ENCODE data around the gene PRELID1. TPM values are rescaled to one million over a fixed set of nuclear protein-coding genes. Genes with fewer than 3 reads are reported as not detected.

PRELID1 gene
- total RNA-seq, 2 donors from 2014 or later, result 157 to 165 TPM

- Histone ChIP-seq H3K36me3 (ENCODE audit: control insufficient read depth, insufficient read depth, low read length) (no peaks in the 10 kb centered on the region), H3K27me3 (ENCODE audit: control insufficient read depth, insufficient read depth, low read length, poor library complexity, severe bottlenecking) (no peaks in the 10 kb centered on the region), H3K9me3 (ENCODE audit: control insufficient read depth, low read length) (peaks cover 9% of the 10 kb centered on the region), H3K9ac (ENCODE audit: extremely low read depth, low read length, poor library complexity, severe bottlenecking) (no peak overlapping the region), H3K4me1 (ENCODE audit: control insufficient read depth, insufficient read depth, low read length) (no peaks in the 10 kb centered on the region), H3K4me3 (ENCODE audit: low read length) (no peak overlapping the region), H3K27ac (ENCODE audit: low read depth, low read length) (no peak overlapping the region)
- Mint-ChIP-seq H3K4me1 (peaks cover 6% of the 10 kb centered on the region), H3K27me3 (ENCODE audit: insufficient read depth) (no peaks in the 10 kb centered on the region), H3K36me3 (ENCODE audit: low read depth) (peaks cover 21% of the 10 kb centered on the region), H3K27ac (peak overlapping the region; percentile 80), H3K4me3 (no peak overlapping the region), H3K9me3 (peaks cover 2% of the 10 kb centered on the region)
- WGBS, 2 experiments (ENCODE audit: insufficient coverage in 1 of 2, insufficient read length in 1 of 2), result 35 to 44% methylated on average over 5 to 7 of the region's 7 CpGs
- TF ChIP-seq CTCF (conservative IDR thresholded peaks at IDR 0.05), result peak; percentile 94
- peak; percentile 91 for DNase-seq
These were observed 14.4 kb downstream of the PRELID1 start for GRCh38 chr5:177317959-177318377.

- Mint-ChIP-seq H3K4me3 (no peak overlapping the region), H3K27me3 (ENCODE audit: insufficient read depth) (no peaks in the 10 kb centered on the region), H3K27ac (no peak overlapping the region), H3K36me3 (ENCODE audit: low read depth) (peaks cover 29% of the 10 kb centered on the region), H3K4me1 (peaks cover 6% of the 10 kb centered on the region), H3K9me3 (peaks cover 2% of the 10 kb centered on the region)
- peaks cover 9% of the 10 kb centered on the region for H3K9me3 ChIP-seq (ENCODE audit: control insufficient read depth, low read length)
- WGBS, 2 experiments (ENCODE audit: insufficient coverage in 1 of 2, insufficient read length in 1 of 2), result 96 to 97% methylated on average over 11 to 14 of the region's 14 CpGs
- no peaks in the 10 kb centered on the region for H3K27me3 ChIP-seq (ENCODE audit: control insufficient read depth, insufficient read depth, low read length, poor library complexity, severe bottlenecking)
- no peak overlapping the region for H3K9ac ChIP-seq (ENCODE audit: extremely low read depth, low read length, poor library complexity, severe bottlenecking)
- no peak overlapping the region for H3K27ac ChIP-seq (ENCODE audit: low read depth, low read length)
- no peak for DNase-seq
- TF ChIP-seq CTCF (conservative IDR thresholded peaks at IDR 0.05), result no peak
- no peaks in the 10 kb centered on the region for H3K4me1 ChIP-seq (ENCODE audit: control insufficient read depth, insufficient read depth, low read length)
- H3K4me3 ChIP-seq (ENCODE audit: low read length), result no peak overlapping the region
- H3K36me3 ChIP-seq (ENCODE audit: control insufficient read depth, insufficient read depth, low read length), result peaks cover 8% of the 10 kb centered on the region
These were observed 16.5 kb downstream of the PRELID1 start for GRCh38 chr5:177319913-177320588.

- H3K36me3 Mint-ChIP-seq (ENCODE audit: low read depth), result peaks cover 30% of the 10 kb centered on the region
- peaks cover 9% of the 10 kb centered on the region for H3K9me3 ChIP-seq (ENCODE audit: control insufficient read depth, low read length)
- no peak overlapping the region for H3K4me3 ChIP-seq (ENCODE audit: low read length)
- no peak overlapping the region for H3K27ac ChIP-seq (ENCODE audit: low read depth, low read length)
- no peaks in the 10 kb centered on the region for H3K4me1 ChIP-seq (ENCODE audit: control insufficient read depth, insufficient read depth, low read length)
- no peak overlapping the region for H3K9ac ChIP-seq (ENCODE audit: extremely low read depth, low read length, poor library complexity, severe bottlenecking)
- H3K4me1 Mint-ChIP-seq, result peaks cover 11% of the 10 kb centered on the region
- H3K4me3 Mint-ChIP-seq, result no peak overlapping the region
- H3K36me3 ChIP-seq (ENCODE audit: control insufficient read depth, insufficient read depth, low read length), result peaks cover 8% of the 10 kb centered on the region
- H3K9me3 Mint-ChIP-seq, result peaks cover 2% of the 10 kb centered on the region
- no peak for DNase-seq
- H3K27me3 ChIP-seq (ENCODE audit: control insufficient read depth, insufficient read depth, low read length, poor library complexity, severe bottlenecking), result no peaks in the 10 kb centered on the region
- H3K27ac Mint-ChIP-seq, result no peak overlapping the region
- H3K27me3 Mint-ChIP-seq (ENCODE audit: insufficient read depth), result no peaks in the 10 kb centered on the region
- 95 to 98% methylated on average over 5 to 7 of the region's 7 CpGs for WGBS, 2 experiments (ENCODE audit: insufficient coverage in 1 of 2, insufficient read length in 1 of 2)
- no peak for TF ChIP-seq CTCF (conservative IDR thresholded peaks at IDR 0.05)
These were observed 17.3 kb downstream of the PRELID1 start for GRCh38 chr5:177320879-177321278.
